HG03060 (cell line): ENCODE measurements around the gene CLEC2D.
"Not testable (repeated sequence)": the region's sequence is repeated elsewhere in the genome, so short reads cannot be mapped to it uniquely, and the experiment has no call there.

Experiments used
- ATAC-seq: cut with Tn5 transposase; IDR thresholded peaks from one replicate; pipeline ENCODE4 v1.9.1; 2021; ENCODE audit warnings: low read depth, moderate number of reproducible peaks; ENCODE audit not compliant: unreplicated experiment

Gene CLEC2D

GRCh38 chr12:9699269-9699897, 29.9 kb downstream of the CLEC2D start:
- ATAC-seq = no peak

GRCh38 chr12:9699898-9700605, 30.5 kb downstream of the CLEC2D start:
- no peak for ATAC-seq

GRCh38 chr12:9700606-9700956, 31.1 kb downstream of the CLEC2D start:
- no peak for ATAC-seq

DNA sequence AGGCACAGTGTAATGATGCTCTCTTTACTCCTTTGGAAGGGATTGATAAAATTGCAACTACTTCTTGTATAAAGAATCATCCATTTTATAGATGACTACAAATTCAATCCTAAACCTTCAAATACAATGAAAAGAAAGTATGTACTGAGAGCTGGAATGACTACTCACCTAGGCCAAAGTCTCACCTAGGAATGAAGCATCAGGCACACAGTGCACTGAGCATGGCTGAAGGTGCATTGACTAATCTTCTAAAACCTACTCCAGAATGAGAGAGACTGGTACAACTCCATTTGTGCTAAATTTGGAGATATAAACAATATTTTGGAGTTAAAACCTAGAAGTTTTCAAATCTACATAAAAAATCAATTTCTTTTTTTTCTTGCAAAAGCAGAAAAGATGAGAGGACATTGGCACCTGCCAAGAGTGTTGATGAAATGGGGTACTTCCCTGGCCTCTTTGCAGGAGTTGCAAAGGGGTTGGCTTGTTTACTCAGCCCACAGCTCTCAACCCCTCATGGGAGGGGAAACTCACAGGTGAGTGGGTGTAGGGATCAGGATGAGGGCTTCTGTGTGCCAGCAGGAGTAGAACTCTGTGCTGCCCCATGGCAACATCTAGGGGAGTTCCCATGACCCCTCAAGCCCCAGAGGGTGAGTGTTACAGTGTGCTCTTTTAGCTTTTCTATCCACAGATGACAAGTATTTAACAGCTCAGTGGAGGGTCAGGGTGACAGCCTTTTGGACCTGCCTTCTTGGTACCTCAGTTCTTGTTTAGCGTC, 32.1 kb downstream of the CLEC2D start:
- ATAC-seq = no peak

- ATAC-seq = no peak
These were observed 32.7 kb downstream of the CLEC2D start for GRCh38 chr12:9702255-9702654.

DNA sequence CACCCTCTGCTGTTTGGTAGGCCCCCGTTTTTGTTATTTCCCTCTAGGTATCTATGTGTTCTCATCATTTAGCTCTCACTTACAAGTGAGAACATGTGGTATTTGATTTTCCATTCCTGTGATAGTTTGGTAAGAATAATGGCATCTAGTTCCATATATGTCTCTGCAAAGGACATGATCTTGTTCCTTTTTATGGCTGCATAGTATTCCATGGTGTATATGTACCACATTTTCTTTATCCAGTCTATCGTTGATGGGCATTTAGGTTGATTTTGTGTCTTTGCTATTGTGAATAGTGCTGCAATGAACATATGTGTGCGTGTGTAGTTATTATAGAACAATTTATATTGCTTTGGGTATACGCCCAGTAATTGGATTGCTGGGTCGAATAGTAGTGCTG, 35.0 kb downstream of the CLEC2D start:
- not testable (repeated sequence) for ATAC-seq

DNA sequence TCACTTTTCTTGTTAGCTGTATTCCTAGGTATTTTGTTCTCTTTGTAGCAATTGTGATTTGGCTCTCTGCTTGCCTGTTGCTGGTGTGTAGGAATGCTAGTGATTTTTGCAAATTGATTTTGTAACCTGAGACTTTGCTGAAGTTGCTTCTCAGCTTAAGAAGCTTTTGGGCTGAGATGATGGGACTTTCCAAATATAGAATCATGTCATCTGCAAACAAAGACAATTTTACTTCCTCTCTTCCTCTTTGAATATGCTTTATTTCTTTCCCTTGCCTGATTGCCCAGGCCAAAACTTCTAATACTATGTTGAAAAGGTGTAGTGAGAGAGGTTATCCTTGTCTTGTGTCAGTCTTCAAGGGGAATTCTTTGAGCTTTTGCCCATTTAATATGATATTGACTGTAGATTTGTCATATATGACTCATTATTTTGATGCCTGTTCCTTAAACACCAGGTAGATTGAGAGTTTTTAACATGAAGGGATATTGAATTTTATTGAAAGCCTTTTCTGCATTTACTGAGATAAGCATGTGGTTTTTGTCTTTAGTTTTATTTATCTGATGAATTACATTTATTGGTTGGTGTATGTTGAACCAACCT, 36.7 kb downstream of the CLEC2D start:
- ATAC-seq = no peak

DNA sequence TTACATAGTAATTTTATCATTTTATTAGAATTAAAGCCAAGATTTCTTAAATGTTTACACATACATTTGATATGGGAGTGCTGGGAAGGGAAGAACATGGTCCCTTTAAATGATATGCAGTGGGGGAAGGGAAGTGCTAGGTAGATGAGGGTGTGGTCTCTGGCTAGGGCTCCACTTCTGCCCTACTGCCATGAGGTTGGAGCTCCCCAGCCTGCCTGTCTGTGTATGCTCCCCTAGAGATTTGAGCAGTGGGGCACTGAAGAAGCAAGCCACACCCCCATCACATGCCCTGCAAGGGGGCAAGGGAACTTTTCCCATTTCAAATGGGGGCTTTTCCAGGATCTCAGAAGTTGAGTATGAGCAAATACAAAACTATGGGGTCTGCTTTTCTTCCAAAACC, 37.8 kb downstream of the CLEC2D start:
- no peak for ATAC-seq

DNA sequence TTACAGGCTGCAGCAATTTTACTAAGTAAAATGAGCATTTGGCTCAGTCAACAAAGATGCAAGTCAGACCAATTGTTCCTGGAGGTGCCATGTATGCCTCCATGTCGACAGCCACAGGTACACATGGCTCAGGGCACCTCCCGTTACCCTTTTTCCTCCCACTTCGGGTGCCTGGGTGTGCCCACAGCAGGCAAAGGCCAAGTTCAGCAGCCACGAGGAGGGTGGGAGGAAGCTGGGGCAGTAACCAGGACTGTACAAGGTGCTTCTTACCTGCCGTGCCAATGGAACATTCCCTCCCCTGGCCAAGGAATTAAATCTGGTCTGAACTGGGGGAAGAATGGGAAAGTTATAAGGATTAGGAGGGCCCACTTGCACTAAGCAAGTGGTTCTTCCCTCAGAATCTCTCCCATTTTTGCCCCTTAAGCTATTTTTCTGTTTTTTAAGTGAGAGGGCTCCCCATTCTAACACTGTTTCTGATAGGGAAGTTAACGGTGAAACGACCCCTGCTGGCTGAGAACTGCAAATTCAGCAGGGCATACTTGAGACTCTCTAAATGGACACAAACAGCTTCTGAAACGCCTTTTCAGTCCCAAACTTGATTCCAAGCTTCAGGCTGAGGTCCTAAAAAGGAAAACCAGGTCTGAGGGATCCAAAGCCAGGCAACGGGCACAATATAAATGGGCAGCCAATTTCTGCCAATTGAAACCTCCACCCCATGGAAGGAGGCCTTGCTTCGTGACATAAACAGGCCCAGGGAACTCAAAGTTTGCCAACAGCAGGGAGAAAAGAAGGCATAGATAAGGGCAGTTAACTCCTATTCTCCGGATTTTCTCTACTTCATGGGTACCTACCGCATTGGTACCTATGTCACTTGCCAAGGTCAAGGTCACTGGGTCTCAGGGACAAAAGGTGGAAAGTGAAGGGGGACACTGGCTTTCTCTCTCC, 38.6 kb downstream of the CLEC2D start:
- ATAC-seq = no peak

GRCh38 chr12:9708853-9709252, 39.3 kb downstream of the CLEC2D start:
- no peak for ATAC-seq

GRCh38 chr12:9710584-9711375, 41.3 kb downstream of the CLEC2D start:
- ATAC-seq = no peak

DNA sequence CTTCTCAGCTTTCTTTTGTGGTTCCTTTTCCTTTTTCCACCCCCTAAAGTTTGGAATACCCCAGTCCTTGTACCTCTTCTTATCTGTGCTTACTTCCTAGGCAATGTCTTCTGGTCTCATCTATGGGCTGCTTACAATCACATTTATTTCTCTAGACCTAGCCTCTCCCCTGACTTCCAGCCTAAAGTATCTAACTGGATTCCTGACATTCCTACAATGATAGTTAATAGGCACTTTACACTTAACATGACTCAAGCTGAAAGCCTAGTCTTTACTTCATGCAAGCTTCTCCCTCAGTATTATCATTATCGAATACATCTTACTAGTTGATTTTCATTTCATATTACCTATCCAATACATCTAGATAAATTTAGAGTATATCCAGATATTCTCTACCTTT, 42.2 kb downstream of the CLEC2D start:
- no peak for ATAC-seq

GRCh38 chr12:9713032-9713558, 43.6 kb downstream of the CLEC2D start:
- ATAC-seq = peak; percentile 51

DNA sequence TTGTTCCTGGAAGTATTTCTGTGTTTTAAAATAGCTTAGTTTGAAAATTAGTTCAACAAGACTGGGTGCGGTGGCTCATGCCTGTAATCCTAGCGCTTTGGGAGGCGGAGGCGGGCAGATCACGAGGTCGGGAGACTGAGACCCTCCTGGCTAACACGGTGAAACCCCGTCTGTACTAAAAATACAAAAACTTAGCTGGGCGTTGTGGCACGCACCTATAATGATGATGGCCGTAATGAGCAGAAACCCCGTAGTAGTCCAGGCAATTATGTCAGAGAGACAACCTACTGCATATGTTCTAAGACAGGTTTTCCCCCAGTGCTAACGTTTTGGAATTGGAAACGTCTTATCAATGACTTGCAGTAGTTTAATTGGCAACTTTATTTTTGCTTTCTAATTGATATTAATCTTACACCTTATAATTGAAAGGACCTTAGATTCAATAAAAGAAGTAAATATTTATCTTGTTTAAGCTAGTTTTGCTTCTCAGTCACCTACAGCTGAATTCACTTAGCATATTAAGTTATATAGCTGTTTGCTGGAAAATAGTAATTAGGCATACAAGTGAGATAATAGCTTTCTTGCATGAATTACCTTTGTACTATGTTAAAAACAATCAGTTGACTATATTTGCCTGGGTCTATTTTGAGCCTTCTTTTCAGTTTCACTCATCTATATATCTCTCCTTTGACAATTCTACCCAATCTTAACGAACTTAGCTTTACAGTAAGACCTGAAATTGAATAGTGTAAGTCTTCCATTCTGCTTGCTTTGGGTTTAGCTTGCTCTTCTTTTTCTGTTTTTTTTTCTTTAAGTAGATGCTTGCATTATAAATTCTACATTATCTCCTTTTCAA, 47.8 kb downstream of the CLEC2D start:
- ATAC-seq = no peak

DNA sequence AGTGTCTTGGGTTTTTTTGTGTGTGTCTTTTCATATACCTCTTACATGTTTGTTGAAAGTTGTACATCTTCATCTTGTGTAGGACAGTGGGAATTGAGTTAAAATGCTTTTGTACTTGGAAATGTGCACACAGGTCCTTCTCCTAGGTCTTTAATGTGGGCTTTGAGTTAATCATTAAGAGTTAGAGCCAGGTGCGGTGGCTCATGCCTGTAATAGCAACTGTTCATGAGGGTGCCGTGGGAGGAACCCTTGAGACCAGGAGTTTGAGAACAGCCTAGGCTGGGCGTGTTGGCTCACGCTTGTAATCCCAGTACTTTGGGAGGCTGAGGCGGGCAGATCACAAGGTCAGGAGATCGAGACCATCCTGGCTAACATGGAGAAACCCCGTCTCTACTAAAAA, 49.5 kb downstream of the CLEC2D start:
- ATAC-seq = no peak

DNA sequence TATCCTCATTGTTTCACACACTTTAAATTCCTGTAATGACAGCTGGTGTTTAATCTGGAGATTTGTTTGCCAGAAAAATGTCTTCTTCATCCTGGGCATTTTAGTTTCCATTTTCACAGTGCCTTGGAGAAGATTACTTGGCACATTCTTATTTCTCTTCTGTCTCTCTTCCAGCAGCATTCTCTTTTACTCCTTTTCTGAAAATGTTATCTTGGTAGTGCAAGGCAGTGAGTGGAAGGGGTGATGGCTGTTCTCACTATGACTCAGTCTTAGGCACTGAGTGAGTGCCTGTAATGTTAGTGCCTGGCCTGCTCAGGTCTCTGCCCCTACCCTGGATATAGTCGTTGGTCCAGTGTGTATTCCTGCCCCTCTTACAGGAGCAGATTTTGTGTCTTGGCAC, 50.3 kb downstream of the CLEC2D start:
- no peak for ATAC-seq

GRCh38 chr12:9721394-9722092, 52.0 kb downstream of the CLEC2D start:
- ATAC-seq = peak; percentile 38

DNA sequence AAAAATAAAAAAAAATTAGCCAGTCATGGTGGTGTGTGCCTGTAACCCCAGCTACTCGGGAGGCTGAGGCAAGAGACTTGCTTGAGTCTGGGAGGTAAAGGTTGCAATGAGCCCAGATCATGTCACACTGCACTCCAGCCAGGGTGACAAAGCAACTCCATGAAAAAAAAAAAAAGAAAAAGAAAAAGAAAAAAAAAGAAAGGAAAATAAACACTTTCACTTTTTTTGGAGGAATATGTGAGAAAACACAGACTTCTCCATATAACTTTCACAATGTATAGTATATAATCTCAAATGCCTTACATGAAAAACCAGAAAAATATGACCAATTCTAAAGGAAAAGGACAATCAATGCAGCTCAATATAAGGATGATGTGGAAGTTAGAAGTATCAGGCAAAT, 54.5 kb downstream of the CLEC2D start:
- no peak for ATAC-seq
